HG03558 (cell line): ENCODE measurements around the gene DLGAP1.

Experiments
- ATAC-seq: cut with Tn5 transposase; IDR thresholded peaks from one replicate; pipeline ENCODE4 v1.9.1; 2021; ENCODE audit warnings: moderate number of reproducible peaks; ENCODE audit not compliant: unreplicated experiment; ENCODE audit errors: extremely low read depth

DLGAP1 gene

GRCh38 chr18:4248686-4249085 lies 206.4 kb downstream of the DLGAP1 start:
- ATAC-seq, result no peak

- ATAC-seq, result no peak
These were observed 208.7 kb downstream of the DLGAP1 start for GRCh38 chr18:4246374-4246773.

GRCh38 chr18:4245456-4245855 lies 209.7 kb downstream of the DLGAP1 start:
- no peak for ATAC-seq

GRCh38 chr18:4242431-4243161 lies 212.5 kb downstream of the DLGAP1 start:
- ATAC-seq, result no peak

GRCh38 chr18:4241090-4241617 lies 214.0 kb downstream of the DLGAP1 start:
- no peak for ATAC-seq

GRCh38 chr18:4238966-4239365 lies 216.1 kb downstream of the DLGAP1 start:
- no peak for ATAC-seq

GRCh38 chr18:4237664-4238041 lies 217.5 kb downstream of the DLGAP1 start:
- ATAC-seq, result no peak

- no peak for ATAC-seq
These were observed 218.0 kb downstream of the DLGAP1 start for GRCh38 chr18:4236940-4237663.

- no peak for ATAC-seq
These were observed 221.6 kb downstream of the DLGAP1 start for GRCh38 chr18:4233468-4233867.

GRCh38 chr18:4232656-4233055 lies 222.5 kb downstream of the DLGAP1 start:
- no peak for ATAC-seq

GRCh38 chr18:4231260-4231659 lies 223.8 kb downstream of the DLGAP1 start:
- ATAC-seq, result no peak

GRCh38 chr18:4230450-4231168 lies 224.5 kb downstream of the DLGAP1 start:
- no peak for ATAC-seq

- no peak for ATAC-seq
These were observed 230.9 kb downstream of the DLGAP1 start for GRCh38 chr18:4224031-4224704.

GRCh38 chr18:4211111-4211837 lies 243.8 kb downstream of the DLGAP1 start:
- no peak for ATAC-seq

GRCh38 chr18:4208366-4208765 lies 246.7 kb downstream of the DLGAP1 start:
- ATAC-seq, result no peak

- ATAC-seq, result no peak
These were observed 247.6 kb downstream of the DLGAP1 start for GRCh38 chr18:4207383-4207985.

- no peak for ATAC-seq
These were observed 250.7 kb downstream of the DLGAP1 start for GRCh38 chr18:4204438-4204720.

- no peak for ATAC-seq
These were observed 251.3 kb downstream of the DLGAP1 start for GRCh38 chr18:4203568-4204437.

GRCh38 chr18:4200399-4200798 lies 254.7 kb downstream of the DLGAP1 start:
- no peak for ATAC-seq
